GM19395 (cell line): ENCODE data around the gene GALNT10.
"Not testable (repeated sequence)": the region's sequence is repeated elsewhere in the genome, so short reads cannot be mapped to it uniquely, and the experiment has no call there.

Source experiments
- ATAC-seq: cut with Tn5 transposase; IDR thresholded peaks from one replicate; pipeline ENCODE4 v1.9.1; 2021; ENCODE audit warnings: mild to moderate bottlenecking, moderate library complexity; ENCODE audit not compliant: unreplicated experiment

Gene GALNT10

GRCh38 chr5:154190595-154191304 lies at the start of gene GALNT10:
Gene GALNT10 (plus strand): TSS chr5:154190733. CDS start chr5:154190867, 134 bp downstream.
- peak; percentile 68 for ATAC-seq

GRCh38 chr5:154141745-154142221 lies 48.8 kb upstream of the GALNT10 start:
- ATAC-seq: no peak

- ATAC-seq: no peak
These were observed 47.3 kb upstream of the GALNT10 start for GRCh38 chr5:154143211-154143641.

GRCh38 chr5:154145268-154145667 lies 45.3 kb upstream of the GALNT10 start:
- no peak for ATAC-seq

GRCh38 chr5:154146409-154146808 lies 44.1 kb upstream of the GALNT10 start:
- no peak for ATAC-seq

GRCh38 chr5:154147666-154148065 lies 42.9 kb upstream of the GALNT10 start:
- ATAC-seq: no peak

- not testable (repeated sequence) for ATAC-seq
These were observed 40.1 kb upstream of the GALNT10 start for GRCh38 chr5:154150471-154150870.

- no peak for ATAC-seq
These were observed 32.8 kb upstream of the GALNT10 start for GRCh38 chr5:154157483-154158378.

GRCh38 chr5:154158379-154158737 lies 32.2 kb upstream of the GALNT10 start:
- ATAC-seq: no peak

- ATAC-seq: no peak
These were observed 31.2 kb upstream of the GALNT10 start for GRCh38 chr5:154159343-154159742.

- ATAC-seq: no peak
These were observed 27.9 kb upstream of the GALNT10 start for GRCh38 chr5:154162539-154163151.

GRCh38 chr5:154163327-154164248 lies 26.9 kb upstream of the GALNT10 start:
- ATAC-seq: no peak

GRCh38 chr5:154164249-154164581 lies 26.3 kb upstream of the GALNT10 start:
- no peak for ATAC-seq

- no peak for ATAC-seq
These were observed 24.6 kb upstream of the GALNT10 start for GRCh38 chr5:154165886-154166285.

GRCh38 chr5:154166901-154167791 lies 23.4 kb upstream of the GALNT10 start:
- ATAC-seq: no peak

- no peak for ATAC-seq
These were observed 22.1 kb upstream of the GALNT10 start for GRCh38 chr5:154168395-154168794.

GRCh38 chr5:154172785-154173184 lies 17.7 kb upstream of the GALNT10 start:
- no peak for ATAC-seq

- no peak for ATAC-seq
These were observed 16.4 kb upstream of the GALNT10 start for GRCh38 chr5:154174091-154174490.

GRCh38 chr5:154176181-154176580 lies 14.4 kb upstream of the GALNT10 start:
- ATAC-seq: no peak
